SK-MEL-5 (cell line): ENCODE measurements around the gene ACER3. TPM values are rescaled to one million over a fixed set of nuclear protein-coding genes. Genes with fewer than 3 reads are reported as not detected.
"Not testable (repeated sequence)": the region's sequence is repeated elsewhere in the genome, so short reads cannot be mapped to it uniquely, and the experiment has no call there.

ENCODE experiments used
- DNase-seq: peaks from one replicate; pipeline ENCODE4 v3.0.0-alpha.2; 2016; ENCODE audit warnings: low read depth, low spot score
- in situ Hi-C: cut with HindIII; loops from 2 replicates; pipeline ENCODE4 v1.10.0; 2016; ENCODE audit warnings: low sequenced_read_pairs, high pct_unique_total_duplicates, low pct_unique_long_range_greater_than_20kb
- total RNA-seq: library from RNA; depleted of rRNA; stranded (reverse); fragments of >200 nt; shearing (Covaris generic); gene quantifications from 2 replicates; pipeline ENCODE4 v1.2.3, GENCODE V29; 2014

Gene ACER3
- total RNA-seq, 1 experiment from 2014 or later = 11.0 TPM

DNA sequence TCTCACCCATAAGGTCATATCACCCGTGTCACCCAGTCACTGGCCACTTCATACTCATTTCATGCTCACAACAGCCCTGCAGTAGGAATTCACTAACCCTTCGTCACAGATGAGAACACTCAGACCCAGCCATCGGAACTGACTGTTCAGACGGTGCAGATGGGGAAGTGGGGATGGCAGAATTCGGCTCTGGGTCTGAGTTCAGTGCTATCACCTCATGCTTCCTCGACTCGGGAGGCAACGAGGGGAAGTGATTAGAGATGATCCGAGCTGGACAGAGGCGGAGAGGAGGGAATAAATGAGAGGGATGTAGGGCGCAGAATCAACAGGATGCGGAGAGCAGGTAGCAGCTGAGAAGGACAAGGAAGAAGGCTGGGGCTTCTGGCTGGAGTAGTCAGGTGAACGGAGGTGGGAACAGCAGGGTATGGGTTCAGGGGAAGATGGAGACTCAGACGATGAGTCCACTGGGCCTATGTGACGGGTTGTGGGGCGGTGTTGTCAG, 178.2 kb downstream of the ACER3 start:
- DNase-seq = no peak
- in situ Hi-C loops = no loop called here

GRCh38 chr11:77039491-77040400, 179.0 kb downstream of the ACER3 start:
- in situ Hi-C loops = no loop called here
- DNase-seq = peak; percentile 49

DNA sequence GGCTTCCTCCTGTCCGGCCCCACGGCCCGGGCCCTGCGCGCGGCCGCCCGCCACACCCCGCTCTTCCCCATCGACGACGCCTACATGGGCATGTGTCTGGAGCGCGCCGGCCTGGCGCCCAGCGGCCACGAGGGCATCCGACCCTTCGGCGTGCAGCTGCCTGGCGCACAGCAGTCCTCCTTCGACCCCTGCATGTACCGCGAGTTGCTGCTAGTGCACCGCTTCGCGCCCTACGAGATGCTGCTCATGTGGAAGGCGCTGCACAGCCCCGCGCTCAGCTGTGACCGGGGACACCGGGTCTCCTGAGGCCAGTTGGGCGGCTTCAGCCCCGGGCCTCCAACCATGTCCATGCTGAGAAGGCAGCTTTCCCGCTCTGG, 179.7 kb downstream of the ACER3 start:
- in situ Hi-C loops = no loop called here
- DNase-seq = no peak

DNA sequence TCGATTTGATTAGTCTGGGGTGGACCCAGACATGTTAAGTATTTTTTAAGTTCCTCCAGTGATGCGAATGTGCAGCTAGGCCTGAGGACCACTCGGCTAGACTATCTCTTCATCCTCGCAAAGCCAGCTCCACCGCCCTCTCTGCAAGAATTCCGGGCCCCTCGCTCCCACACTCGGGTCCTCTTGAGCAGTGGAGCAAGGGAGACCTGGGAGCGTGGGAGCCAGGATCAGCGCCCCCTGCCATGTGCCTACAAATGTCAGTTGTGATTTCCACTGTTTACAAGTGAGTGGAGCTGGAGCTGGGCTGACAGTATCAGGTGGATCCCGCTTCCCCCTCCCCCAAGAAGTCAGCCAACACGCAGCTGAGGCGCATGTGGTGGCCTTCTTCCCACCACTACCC, 180.2 kb downstream of the ACER3 start:
- in situ Hi-C loops = no loop called here
- no peak for DNase-seq

- in situ Hi-C loops = no loop called here
- DNase-seq = no peak
Observed at GRCh38 chr11:77042111-77042726, 181.5 kb downstream of the ACER3 start.

DNA sequence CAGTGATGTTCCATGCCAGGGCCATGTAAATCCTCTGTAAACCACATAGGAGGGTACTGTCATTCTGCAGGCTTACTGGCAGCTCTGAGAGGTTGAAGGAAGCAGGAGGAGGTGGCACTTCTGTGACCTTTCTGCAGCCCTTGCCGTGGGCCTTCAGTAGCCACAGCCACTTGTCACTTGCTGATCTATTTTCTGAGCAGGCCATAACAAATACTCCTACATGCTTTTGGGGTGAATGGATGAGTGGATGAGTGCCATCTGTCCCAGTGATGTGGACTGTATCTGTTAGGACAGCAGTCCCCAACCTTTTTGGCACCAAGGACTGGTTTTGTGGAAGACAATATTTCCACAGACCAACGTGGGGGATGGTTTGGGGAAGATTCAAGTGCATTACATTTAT, 183.6 kb downstream of the ACER3 start:
- in situ Hi-C loops = no loop called here
- no peak for DNase-seq

DNA sequence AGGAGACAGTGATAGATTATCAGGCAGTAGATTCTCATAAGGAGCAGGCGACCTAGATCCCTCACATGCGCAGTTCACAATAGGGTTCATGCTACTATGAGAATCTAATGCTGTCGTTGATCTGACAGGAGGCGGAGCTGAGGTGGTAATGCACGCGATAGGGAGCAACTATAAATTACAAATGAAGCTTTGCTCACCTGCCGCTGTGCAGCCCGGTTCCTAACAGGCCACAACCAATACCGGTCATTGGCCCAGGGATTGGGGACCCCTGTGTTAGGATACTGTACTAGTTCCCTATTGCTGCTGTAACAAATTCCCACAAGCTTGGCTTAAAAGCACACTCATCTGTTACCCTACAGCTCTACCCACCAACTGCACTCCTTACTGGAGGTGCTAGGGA, 184.2 kb downstream of the ACER3 start:
- DNase-seq = no peak
- in situ Hi-C loops = no loop called here

DNA sequence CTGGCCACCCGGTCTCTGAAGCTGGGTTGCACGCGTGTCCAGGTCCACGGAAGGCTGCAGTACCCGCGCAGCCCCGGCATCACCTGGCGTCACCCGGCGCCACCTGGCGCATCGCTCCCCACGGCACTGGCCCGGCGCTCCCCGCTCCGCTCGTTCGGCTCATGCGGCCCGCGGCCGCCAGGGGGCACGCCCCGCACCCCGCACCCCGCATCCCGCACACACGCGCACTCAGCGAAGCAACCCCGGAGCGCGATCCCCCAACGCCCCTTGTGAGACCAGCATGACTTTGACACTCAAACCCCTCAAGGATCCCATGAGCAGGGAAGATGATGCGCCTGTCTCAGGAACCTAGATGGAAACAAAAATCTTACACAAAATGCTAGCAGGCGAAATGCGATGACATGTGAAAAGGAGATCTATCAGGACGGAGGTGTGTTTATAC, 185.4 kb downstream of the ACER3 start:
- in situ Hi-C loops = no loop called here
- DNase-seq = peak; percentile 5

GRCh38 chr11:77047007-77047927, 186.5 kb downstream of the ACER3 start:
- peak; percentile 95 for DNase-seq
- in situ Hi-C loops = no loop called here

- DNase-seq, in situ Hi-C loops: not testable (repeated sequence)
Observed at GRCh38 chr11:77047928-77048446, 187.3 kb downstream of the ACER3 start.

GRCh38 chr11:77049026-77049425, 188.3 kb downstream of the ACER3 start:
- no peak for DNase-seq
- in situ Hi-C loops = no loop called here

DNA sequence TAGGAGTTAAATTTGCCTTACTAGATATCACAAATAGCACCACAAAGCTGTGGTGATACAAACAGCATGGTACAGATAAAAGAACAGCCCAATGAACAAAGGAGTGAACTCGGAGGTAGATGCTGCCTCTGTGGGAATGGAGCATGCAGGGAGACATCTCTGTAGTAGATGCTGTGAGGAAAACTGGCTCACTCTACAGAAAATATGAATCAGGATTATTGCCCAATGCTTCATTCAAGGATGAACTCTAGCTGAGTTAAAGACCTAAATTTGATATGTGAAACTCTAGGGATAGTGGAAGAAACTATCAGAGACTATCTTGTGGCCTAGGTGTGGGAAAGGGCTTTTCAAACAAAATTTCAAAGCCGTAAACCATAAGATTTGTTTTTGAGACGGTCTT, 190.8 kb downstream of the ACER3 start:
- in situ Hi-C loops = no loop called here
- no peak for DNase-seq

GRCh38 chr11:77052518-77052917, 191.8 kb downstream of the ACER3 start:
- in situ Hi-C loops = no loop called here

DNA sequence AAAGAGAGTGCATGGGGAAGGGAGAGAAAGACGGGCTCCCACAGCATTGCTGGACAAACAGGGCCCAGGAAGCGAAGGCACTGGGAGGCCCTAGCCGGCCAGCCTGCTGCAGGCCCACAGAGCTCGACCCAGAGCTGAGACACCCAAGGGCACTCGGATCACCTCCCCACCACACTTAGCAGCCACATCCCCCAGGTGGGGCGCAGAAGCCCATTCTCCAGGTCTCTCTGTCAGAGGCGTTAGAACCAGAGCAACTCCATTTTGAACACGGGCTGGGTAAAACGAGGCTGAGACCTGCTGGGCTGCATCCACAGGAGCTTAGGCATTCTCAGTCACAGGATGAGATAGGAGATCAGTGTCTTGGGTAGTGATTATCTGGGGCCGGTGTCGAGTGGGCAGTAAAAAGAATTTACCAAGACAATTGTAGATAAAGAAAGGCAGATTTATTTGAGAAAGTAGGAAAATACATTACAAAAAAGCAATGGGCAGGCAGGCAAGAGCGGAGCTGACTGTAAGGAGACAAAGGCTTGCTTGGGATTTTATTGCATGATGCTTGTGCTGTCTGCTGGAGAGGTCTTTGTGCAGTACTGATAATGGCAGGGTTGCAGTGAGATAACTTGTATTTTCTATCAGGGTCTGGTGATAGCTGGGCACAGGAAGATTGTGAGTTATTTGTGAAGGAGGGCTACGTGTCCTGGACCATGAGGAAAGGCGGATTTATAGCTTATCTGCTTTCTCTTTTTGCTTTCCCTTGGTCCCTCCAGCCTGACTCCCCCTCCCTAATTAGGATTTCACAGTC, 192.7 kb downstream of the ACER3 start:
- in situ Hi-C loops = no loop called here
- no peak for DNase-seq

More at GRCh38 chr11:77052518-77052917, 191.8 kb downstream of the ACER3 start:
- DNase-seq = no peak

GRCh38 chr11:77054084-77054483, 193.4 kb downstream of the ACER3 start:
- in situ Hi-C loops = no loop called here

DNA sequence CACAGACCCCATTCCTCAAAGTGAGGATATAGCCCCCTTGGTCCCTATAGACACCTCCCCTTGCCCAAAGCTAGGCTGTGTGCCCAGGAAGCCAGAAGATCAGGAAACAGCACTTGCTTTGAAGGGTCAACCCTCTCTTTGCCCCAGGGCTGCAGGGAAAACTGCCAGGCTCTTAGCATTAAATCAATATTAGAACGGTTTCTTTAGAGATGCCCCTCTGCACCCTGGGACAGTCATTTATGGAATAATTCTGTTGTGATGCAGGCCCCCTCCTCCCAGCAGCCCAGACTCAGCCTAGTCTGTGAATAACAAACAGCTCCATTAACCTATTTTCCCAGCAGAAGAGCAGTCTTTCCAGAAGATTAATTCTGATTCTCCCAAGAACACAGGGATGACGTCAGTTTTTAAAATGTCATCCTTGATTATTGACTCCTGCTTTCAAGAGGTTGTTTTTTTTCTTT, 194.4 kb downstream of the ACER3 start:
- no peak for DNase-seq
- in situ Hi-C loops = no loop called here

More at GRCh38 chr11:77054084-77054483, 193.4 kb downstream of the ACER3 start:
- no peak for DNase-seq

GRCh38 chr11:77055913-77056312, 195.2 kb downstream of the ACER3 start:
- no peak for DNase-seq
- in situ Hi-C loops = no loop called here
